ENCODE data around the gene MLLT11. TPM values are rescaled to one million over a fixed set of nuclear protein-coding genes. Genes with fewer than 3 reads are reported as not detected.

MLLT11 gene
- total RNA-seq, 1 experiment from 2014 or later, result 16.4 TPM

DNA sequence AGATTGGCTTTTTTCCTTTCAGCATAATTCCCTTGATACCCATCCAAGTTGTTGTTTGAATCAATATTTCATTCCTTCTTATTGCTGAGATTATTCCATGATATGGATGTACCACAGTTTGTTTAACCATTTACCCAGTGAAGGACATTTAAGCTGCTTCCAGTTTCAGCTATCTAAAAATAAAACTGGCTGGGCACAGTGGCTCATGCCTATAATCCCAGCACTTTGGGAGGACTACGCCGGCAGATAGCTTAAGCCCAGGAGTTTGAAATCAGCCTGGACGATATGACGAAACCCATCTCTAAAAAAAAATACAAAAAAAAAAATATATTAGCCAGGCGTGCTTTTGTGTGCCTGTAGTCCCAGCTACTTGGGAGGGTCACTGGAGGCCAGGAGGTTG, 53.7 kb downstream of the MLLT11 start (continued):
- no peak for TF ChIP-seq ZNF138 (CRISPR knock-in tag; conservative IDR thresholded peaks at IDR 0.05)
- TF ChIP-seq, protein P1, sequence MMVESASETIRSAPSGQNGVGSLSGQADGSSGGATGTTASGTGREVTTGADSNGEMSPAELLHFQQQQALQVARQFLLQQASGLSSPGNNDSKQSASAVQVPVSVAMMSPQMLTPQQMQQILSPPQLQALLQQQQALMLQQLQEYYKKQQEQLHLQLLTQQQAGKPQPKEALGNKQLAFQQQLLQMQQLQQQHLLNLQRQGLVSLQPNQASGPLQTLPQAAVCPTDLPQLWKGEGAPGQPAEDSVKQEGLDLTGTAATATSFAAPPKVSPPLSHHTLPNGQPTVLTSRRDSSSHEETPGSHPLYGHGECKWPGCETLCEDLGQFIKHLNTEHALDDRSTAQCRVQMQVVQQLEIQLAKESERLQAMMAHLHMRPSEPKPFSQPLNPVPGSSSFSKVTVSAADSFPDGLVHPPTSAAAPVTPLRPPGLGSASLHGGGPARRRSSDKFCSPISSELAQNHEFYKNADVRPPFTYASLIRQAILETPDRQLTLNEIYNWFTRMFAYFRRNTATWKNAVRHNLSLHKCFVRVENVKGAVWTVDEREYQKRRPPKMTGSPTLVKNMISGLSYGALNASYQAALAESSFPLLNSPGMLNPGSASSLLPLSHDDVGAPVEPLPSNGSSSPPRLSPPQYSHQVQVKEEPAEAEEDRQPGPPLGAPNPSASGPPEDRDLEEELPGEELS (CRISPR knock-in tag; IDR thresholded peaks at IDR 0.05), result no peak
- TF ChIP-seq NFYB (CRISPR knock-in tag; conservative IDR thresholded peaks at IDR 0.05; ENCODE audit: low read depth), result no peak
- TF ChIP-seq CREM (CRISPR knock-in tag; IDR thresholded peaks at IDR 0.05), result no peak
- no peak for TF ChIP-seq EMX1 (CRISPR knock-in tag; IDR thresholded peaks at IDR 0.05)
- no peak for TF ChIP-seq NR3C1 (CRISPR knock-in tag; conservative IDR thresholded peaks at IDR 0.05; ENCODE audit: low read depth)
- TF ChIP-seq, protein P2, sequence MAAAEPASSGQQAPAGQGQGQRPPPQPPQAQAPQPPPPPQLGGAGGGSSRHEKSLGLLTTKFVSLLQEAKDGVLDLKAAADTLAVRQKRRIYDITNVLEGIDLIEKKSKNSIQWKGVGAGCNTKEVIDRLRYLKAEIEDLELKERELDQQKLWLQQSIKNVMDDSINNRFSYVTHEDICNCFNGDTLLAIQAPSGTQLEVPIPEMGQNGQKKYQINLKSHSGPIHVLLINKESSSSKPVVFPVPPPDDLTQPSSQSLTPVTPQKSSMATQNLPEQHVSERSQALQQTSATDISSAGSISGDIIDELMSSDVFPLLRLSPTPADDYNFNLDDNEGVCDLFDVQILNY (CRISPR knock-in tag; IDR thresholded peaks at IDR 0.05), result no peak
- TF ChIP-seq FOXJ3 (CRISPR knock-in tag; IDR thresholded peaks at IDR 0.05; ENCODE audit: borderline replicate concordance), result no peak
- TF ChIP-seq, protein P3, sequence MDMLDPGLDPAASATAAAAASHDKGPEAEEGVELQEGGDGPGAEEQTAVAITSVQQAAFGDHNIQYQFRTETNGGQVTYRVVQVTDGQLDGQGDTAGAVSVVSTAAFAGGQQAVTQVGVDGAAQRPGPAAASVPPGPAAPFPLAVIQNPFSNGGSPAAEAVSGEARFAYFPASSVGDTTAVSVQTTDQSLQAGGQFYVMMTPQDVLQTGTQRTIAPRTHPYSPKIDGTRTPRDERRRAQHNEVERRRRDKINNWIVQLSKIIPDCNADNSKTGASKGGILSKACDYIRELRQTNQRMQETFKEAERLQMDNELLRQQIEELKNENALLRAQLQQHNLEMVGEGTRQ (CRISPR knock-in tag; IDR thresholded peaks at IDR 0.05), result no peak
- TF ChIP-seq, protein P4, sequence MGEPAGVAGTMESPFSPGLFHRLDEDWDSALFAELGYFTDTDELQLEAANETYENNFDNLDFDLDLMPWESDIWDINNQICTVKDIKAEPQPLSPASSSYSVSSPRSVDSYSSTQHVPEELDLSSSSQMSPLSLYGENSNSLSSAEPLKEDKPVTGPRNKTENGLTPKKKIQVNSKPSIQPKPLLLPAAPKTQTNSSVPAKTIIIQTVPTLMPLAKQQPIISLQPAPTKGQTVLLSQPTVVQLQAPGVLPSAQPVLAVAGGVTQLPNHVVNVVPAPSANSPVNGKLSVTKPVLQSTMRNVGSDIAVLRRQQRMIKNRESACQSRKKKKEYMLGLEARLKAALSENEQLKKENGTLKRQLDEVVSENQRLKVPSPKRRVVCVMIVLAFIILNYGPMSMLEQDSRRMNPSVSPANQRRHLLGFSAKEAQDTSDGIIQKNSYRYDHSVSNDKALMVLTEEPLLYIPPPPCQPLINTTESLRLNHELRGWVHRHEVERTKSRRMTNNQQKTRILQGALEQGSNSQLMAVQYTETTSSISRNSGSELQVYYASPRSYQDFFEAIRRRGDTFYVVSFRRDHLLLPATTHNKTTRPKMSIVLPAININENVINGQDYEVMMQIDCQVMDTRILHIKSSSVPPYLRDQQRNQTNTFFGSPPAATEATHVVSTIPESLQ (CRISPR knock-in tag; IDR thresholded peaks at IDR 0.05), result no peak
- no peak for TF ChIP-seq PREB (CRISPR knock-in tag; IDR thresholded peaks at IDR 0.05; ENCODE audit: borderline replicate concordance)

Other genes with a start within 250 kb of the MLLT11 start
- 30.7 to 35.0 TPM (median 33.8 TPM) in 3 replicates for gene ARNT, start 183.8 kb upstream of the MLLT11 start, total RNA-seq (2021)
- not detected in 3 replicates for gene CTXND2, start 173.3 kb upstream of the MLLT11 start, total RNA-seq (2021)
- gene SETDB1, start 134.0 kb upstream of the MLLT11 start, total RNA-seq (2021), result 48.1 to 53.1 TPM (median 48.8 TPM) in 3 replicates
- 182 to 203 TPM (median 200 TPM) in 3 replicates for gene CERS2, start 85.6 kb upstream of the MLLT11 start, total RNA-seq (2021)
- gene ANXA9, start 78.1 kb upstream of the MLLT11 start, total RNA-seq (2021), result 1.5 to 1.6 TPM (median 1.6 TPM) in 3 replicates
- gene MINDY1, start 53.5 kb upstream of the MLLT11 start, total RNA-seq (2021), result 10.1 to 11.2 TPM (median 11.0 TPM) in 3 replicates
- gene PRUNE1, start 51.9 kb upstream of the MLLT11 start, total RNA-seq (2021), result 24.5 to 29.6 TPM (median 28.5 TPM) in 3 replicates
- 2.5 to 4.0 TPM (median 3.8 TPM) in 3 replicates for gene BNIPL, start 23.8 kb upstream of the MLLT11 start, total RNA-seq (2021)
- gene C1orf56, start 12.6 kb upstream of the MLLT11 start, total RNA-seq (2021), result 2.9 to 5.4 TPM (median 3.6 TPM) in 3 replicates
- gene CDC42SE1, start 775 bp upstream of the MLLT11 start, total RNA-seq (2021), result 72.8 to 76.3 TPM (median 75.5 TPM) in 3 replicates
- gene GABPB2, start 10.4 kb downstream of the MLLT11 start, total RNA-seq (2021), result 1.4 to 3.3 TPM (median 1.7 TPM) in 3 replicates
- gene SEMA6C, start 86.2 kb downstream of the MLLT11 start, total RNA-seq (2021), result 16.3 to 21.0 TPM (median 18.1 TPM) in 3 replicates
- gene TNFAIP8L2, start 96.3 kb downstream of the MLLT11 start, total RNA-seq (2021), result 0.15 TPM in 1 of 3 replicates, not detected in the others
- gene LYSMD1, start 105.5 kb downstream of the MLLT11 start, total RNA-seq (2021), result 6.3 to 7.8 TPM (median 6.9 TPM) in 3 replicates
- 35.3 to 45.3 TPM (median 35.8 TPM) in 3 replicates for gene SCNM1, start 105.7 kb downstream of the MLLT11 start, total RNA-seq (2021)
- 0.66 to 0.82 TPM (median 0.79 TPM) in 3 replicates for gene TMOD4, start 115.6 kb downstream of the MLLT11 start, total RNA-seq (2021)
- 87.2 to 103 TPM (median 97.6 TPM) in 3 replicates for gene VPS72, start 129.8 kb downstream of the MLLT11 start, total RNA-seq (2021)
- gene PIP5K1A, start 138.2 kb downstream of the MLLT11 start, total RNA-seq (2021), result 77.8 to 84.8 TPM (median 81.3 TPM) in 3 replicates
- 184 to 202 TPM (median 186 TPM) in 3 replicates for gene PSMD4, start 194.3 kb downstream of the MLLT11 start, total RNA-seq (2021)
- 54.1 to 56.8 TPM (median 55.1 TPM) in 3 replicates for gene ZNF687, start 221.9 kb downstream of the MLLT11 start, total RNA-seq (2021)

All from WTC11 (cell line).